GM23338 (cell line): ENCODE data around the gene RNF20. TPM values are rescaled to one million over a fixed set of nuclear protein-coding genes. Genes with fewer than 3 reads are reported as not detected.

Experiments used
- ATAC-seq: fragments of 200-7000 bp; cut with Tn5 transposase; 3 replicates; pipeline ENCODE4 v1.9.1; 2020
- DNase-seq: peaks from one replicate; pipeline ENCODE4 v3.0.0-alpha.2; 2015; ENCODE audit warnings: low spot score
- H2AFZ ChIP-seq: fragments of 200-600 bp; sonication (generic); 2 replicates; pipeline ENCODE4 v1.8.0; 2016; ENCODE audit warnings: antibody characterized with exemption, mild to moderate bottlenecking, moderate library complexity
- H3F3A ChIP-seq: fragments of 200-600 bp; sonication (generic); replicated peaks from 2 replicates; pipeline ENCODE4 v1.8.0; 2017; ENCODE audit warnings: antibody characterized with exemption, mixed run types, low read depth
- H3K27ac ChIP-seq: fragments of 200-600 bp; sonication (generic); 2 replicates; pipeline ENCODE4 v1.6.1; 2016; ENCODE audit warnings: low read depth
- H3K27me3 ChIP-seq: fragments of 200-600 bp; sonication (generic); 2 replicates; pipeline ENCODE4 v1.8.0; 2016; ENCODE audit warnings: mild to moderate bottlenecking, mixed run types, moderate library complexity; ENCODE audit not compliant: insufficient read depth
- H3K36me3 ChIP-seq: fragments of 200-600 bp; sonication (generic); 2 replicates; pipeline ENCODE4 v1.8.0; 2016; ENCODE audit warnings: mild to moderate bottlenecking; ENCODE audit not compliant: insufficient read depth
- H3K4me1 ChIP-seq: fragments of 200-600 bp; sonication (generic); 2 replicates; pipeline ENCODE4 v1.8.0; 2016; ENCODE audit warnings: mild to moderate bottlenecking, moderate library complexity; ENCODE audit not compliant: insufficient read depth
- H3K4me2 ChIP-seq: fragments of 200-600 bp; sonication (generic); 2 replicates; pipeline ENCODE4 v1.7.1; 2017; ENCODE audit warnings: mixed run types
- H3K4me3 ChIP-seq: fragments of 200-600 bp; sonication (generic); 2 replicates; pipeline ENCODE4 v1.6.1; 2016; ENCODE audit warnings: mixed run types
- H3K79me2 ChIP-seq: fragments of 200-600 bp; sonication (generic); replicated peaks from 2 replicates; pipeline ENCODE4 v1.8.0; 2017; ENCODE audit warnings: mild to moderate bottlenecking; ENCODE audit not compliant: insufficient read depth
- H3K9me2 ChIP-seq: fragments of 200-600 bp; sonication (generic); 2 replicates; pipeline ENCODE4 v1.8.0; 2017; ENCODE audit not compliant: insufficient read depth
- H4K20me1 ChIP-seq: fragments of 200-600 bp; sonication (generic); replicated peaks from 2 replicates; pipeline ENCODE4 v1.8.0; 2017; ENCODE audit warnings: mild to moderate bottlenecking; ENCODE audit not compliant: insufficient read depth
- H3K27ac Mint-ChIP-seq: 2 replicates; pipeline ENCODE4 v1.8.0; 2020; ENCODE audit warnings: inconsistent platforms, mild to moderate bottlenecking, moderate library complexity, mixed read lengths
- H3K27me3 Mint-ChIP-seq: 3 replicates; pipeline ENCODE4 v1.8.0; 2022; ENCODE audit warnings: low read depth, mild to moderate bottlenecking, moderate library complexity, mixed read lengths, inconsistent platforms; ENCODE audit not compliant: insufficient read depth, poor library complexity
- H3K36me3 Mint-ChIP-seq: 3 replicates; pipeline ENCODE4 v1.8.0; 2021; ENCODE audit warnings: low read depth, mild to moderate bottlenecking, inconsistent platforms, moderate library complexity, mixed read lengths
- H3K4me1 Mint-ChIP-seq: 3 replicates; pipeline ENCODE4 v1.8.0; 2020; ENCODE audit warnings: mild to moderate bottlenecking, inconsistent platforms, mixed read lengths
- H3K4me3 Mint-ChIP-seq: 3 replicates; pipeline ENCODE4 v1.8.0; 2021; ENCODE audit warnings: moderate library complexity, mild to moderate bottlenecking, inconsistent platforms, mixed read lengths
- H3K9me3 Mint-ChIP-seq: 3 replicates; pipeline ENCODE4 v1.8.0; 2020; ENCODE audit warnings: moderate library complexity, mild to moderate bottlenecking, inconsistent platforms, mixed read lengths
- CREB1 ChIP-seq: fragments of 250-450 bp; sonication (Bioruptor Pico); IDR thresholded peaks from 2 replicates; pipeline ENCODE4 v1.5.0; 2020; ENCODE audit warnings: low read depth, mild to moderate bottlenecking, moderate library complexity
- CTCF ChIP-seq, 2 experiments: fragments of 200-600 bp in 1 of 2; sonication (generic) in 1 of 2; conservative IDR thresholded peaks; 2 replicates each; pipeline versions ENCODE4 v1.5.1 to v1.6.1; 2016 to 2017; ENCODE audit warnings: antibody characterized with exemption in 2 of 2, low read depth in 2 of 2, mild to moderate bottlenecking in 2 of 2, moderate library complexity in 1 of 2
- ETS1 ChIP-seq: IDR thresholded peaks from 2 replicates; pipeline ENCODE4 v1.6.1; 2016; ENCODE audit warnings: antibody characterized with exemption
- EZH2 ChIP-seq: fragments of 200-600 bp; sonication (generic); IDR thresholded peaks from one replicate; pipeline ENCODE4 v1.8.0; 2017; ENCODE audit warnings: antibody characterized with exemption, mild to moderate bottlenecking, low read depth; ENCODE audit not compliant: unreplicated experiment
- EZH2phosphoT487 ChIP-seq: fragments of 200-600 bp; sonication (generic); IDR thresholded peaks from one replicate; pipeline ENCODE4 v1.8.1; 2018; ENCODE audit warnings: antibody characterized with exemption; ENCODE audit not compliant: unreplicated experiment
- JUNB ChIP-seq: IDR thresholded peaks from one replicate; pipeline ENCODE4 v1.6.1; 2016; ENCODE audit warnings: antibody characterized with exemption; ENCODE audit not compliant: unreplicated experiment
- NANOG ChIP-seq: IDR thresholded peaks from 2 replicates; pipeline ENCODE4 v1.6.1; 2016; ENCODE audit warnings: antibody characterized with exemption, borderline replicate concordance
- POLR2AphosphoS5 ChIP-seq: IDR thresholded peaks from 2 replicates; pipeline ENCODE4 v1.6.1; 2016; ENCODE audit warnings: antibody characterized with exemption, low read depth
- STAT1 ChIP-seq: IDR thresholded peaks from one replicate; pipeline ENCODE4 v1.6.1; 2016; ENCODE audit warnings: antibody characterized with exemption; ENCODE audit not compliant: unreplicated experiment
- ZNF114 ChIP-seq: fragments of 250-450 bp; sonication (Bioruptor Pico); IDR thresholded peaks from 2 replicates; pipeline ENCODE4 v1.5.0; 2020; ENCODE audit warnings: mild to moderate bottlenecking, moderate library complexity
- ZNF331 ChIP-seq: fragments of 250-450 bp; sonication (Bioruptor Pico); IDR thresholded peaks from 2 replicates; pipeline ENCODE4 v1.5.0; 2020; ENCODE audit warnings: low read depth, mild to moderate bottlenecking, moderate library complexity
- polyA plus RNA-seq: library from polyadenylated mRNA; unstranded; fragments of >200 nt; fragmentation: Nextera tagmentation; extraction: Ambion mirVana; gene quantifications from 2 replicates; pipeline ENCODE4 v1.2.1, GENCODE V29; 2016
- total RNA-seq: library from RNA; depleted of rRNA; stranded (reverse); fragments of >200 nt; shearing (Covaris generic); gene quantifications from 2 replicates; pipeline ENCODE4 v1.2.3, GENCODE V29; 2014
- TF ChIP-seq, protein P1 (sequence below): fragments of 250-450 bp; sonication (Bioruptor Pico); IDR thresholded peaks from 2 replicates; pipeline ENCODE4 v1.5.0; 2020; ENCODE audit warnings: mild to moderate bottlenecking, moderate library complexity
- TF ChIP-seq, protein P2 (sequence below): IDR thresholded peaks from one replicate; pipeline ENCODE4 v1.6.1; 2018; ENCODE audit warnings: antibody characterized with exemption; ENCODE audit not compliant: unreplicated experiment

RNF20 gene
- total and polyA plus RNA-seq, 2 experiments from 2014 or later = 33.6 to 36.2 TPM

DNA sequence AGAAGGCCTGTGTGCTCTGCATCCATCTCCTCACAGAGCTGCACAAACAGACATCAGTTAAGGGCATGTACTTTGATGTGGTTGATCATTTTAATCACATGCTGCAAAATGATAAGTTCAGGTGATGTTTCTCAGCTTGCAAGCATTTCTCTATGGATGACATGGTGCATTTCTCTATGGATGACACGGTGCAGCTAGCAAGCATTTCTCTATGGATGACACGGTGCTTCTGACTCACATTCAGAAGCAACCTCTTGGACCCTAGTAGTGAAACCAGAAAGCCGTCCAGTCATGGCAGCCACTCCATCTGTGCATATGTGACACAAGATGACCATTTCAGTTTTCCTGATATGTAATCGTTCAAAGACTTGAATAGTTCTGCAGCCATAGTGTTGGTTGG lies 24.1 kb upstream of the RNF20 start:
- no peak for DNase-seq
- Histone ChIP-seq H3F3A (no peaks in the 10 kb centered on the region), H3K4me3 (no peak overlapping the region), H3K4me2 (no peak overlapping the region), H3K27me3 (no peaks in the 10 kb centered on the region), H3K79me2 (no peaks in the 10 kb centered on the region), H2AFZ (no peak overlapping the region), H3K4me1 (peaks cover 32% of the 10 kb centered on the region), H3K9me2 (peaks cover 4% of the 10 kb centered on the region; the same call in 1 of the 2 replicates), H4K20me1 (no peaks in the 10 kb centered on the region), H3K27ac (no peak overlapping the region), H3K36me3 (no peaks in the 10 kb centered on the region)
- Mint-ChIP-seq H3K36me3 (no peaks in the 10 kb centered on the region), H3K27me3 (peaks cover 2% of the 10 kb centered on the region), H3K27ac (no peak overlapping the region), H3K9me3 (no peaks in the 10 kb centered on the region), H3K4me3 (no peak overlapping the region), H3K4me1 (peaks cover 30% of the 10 kb centered on the region)
- TF ChIP-seq ZNF331 (CRISPR knock-in tag) (no peak), NANOG (no peak), POLR2AphosphoS5 (no peak), STAT1 (no peak), CTCF (conservative IDR thresholded peaks at IDR 0.05; ENCODE audit: low read depth in 2 of 2) (no peak), CREB1 (CRISPR knock-in tag) (no peak), ETS1 (no peak), ZNF114 (CRISPR knock-in tag) (no peak), EZH2phosphoT487 (no peak), EZH2 (no peak), JUNB (no peak)
- TF ChIP-seq, protein P1, sequence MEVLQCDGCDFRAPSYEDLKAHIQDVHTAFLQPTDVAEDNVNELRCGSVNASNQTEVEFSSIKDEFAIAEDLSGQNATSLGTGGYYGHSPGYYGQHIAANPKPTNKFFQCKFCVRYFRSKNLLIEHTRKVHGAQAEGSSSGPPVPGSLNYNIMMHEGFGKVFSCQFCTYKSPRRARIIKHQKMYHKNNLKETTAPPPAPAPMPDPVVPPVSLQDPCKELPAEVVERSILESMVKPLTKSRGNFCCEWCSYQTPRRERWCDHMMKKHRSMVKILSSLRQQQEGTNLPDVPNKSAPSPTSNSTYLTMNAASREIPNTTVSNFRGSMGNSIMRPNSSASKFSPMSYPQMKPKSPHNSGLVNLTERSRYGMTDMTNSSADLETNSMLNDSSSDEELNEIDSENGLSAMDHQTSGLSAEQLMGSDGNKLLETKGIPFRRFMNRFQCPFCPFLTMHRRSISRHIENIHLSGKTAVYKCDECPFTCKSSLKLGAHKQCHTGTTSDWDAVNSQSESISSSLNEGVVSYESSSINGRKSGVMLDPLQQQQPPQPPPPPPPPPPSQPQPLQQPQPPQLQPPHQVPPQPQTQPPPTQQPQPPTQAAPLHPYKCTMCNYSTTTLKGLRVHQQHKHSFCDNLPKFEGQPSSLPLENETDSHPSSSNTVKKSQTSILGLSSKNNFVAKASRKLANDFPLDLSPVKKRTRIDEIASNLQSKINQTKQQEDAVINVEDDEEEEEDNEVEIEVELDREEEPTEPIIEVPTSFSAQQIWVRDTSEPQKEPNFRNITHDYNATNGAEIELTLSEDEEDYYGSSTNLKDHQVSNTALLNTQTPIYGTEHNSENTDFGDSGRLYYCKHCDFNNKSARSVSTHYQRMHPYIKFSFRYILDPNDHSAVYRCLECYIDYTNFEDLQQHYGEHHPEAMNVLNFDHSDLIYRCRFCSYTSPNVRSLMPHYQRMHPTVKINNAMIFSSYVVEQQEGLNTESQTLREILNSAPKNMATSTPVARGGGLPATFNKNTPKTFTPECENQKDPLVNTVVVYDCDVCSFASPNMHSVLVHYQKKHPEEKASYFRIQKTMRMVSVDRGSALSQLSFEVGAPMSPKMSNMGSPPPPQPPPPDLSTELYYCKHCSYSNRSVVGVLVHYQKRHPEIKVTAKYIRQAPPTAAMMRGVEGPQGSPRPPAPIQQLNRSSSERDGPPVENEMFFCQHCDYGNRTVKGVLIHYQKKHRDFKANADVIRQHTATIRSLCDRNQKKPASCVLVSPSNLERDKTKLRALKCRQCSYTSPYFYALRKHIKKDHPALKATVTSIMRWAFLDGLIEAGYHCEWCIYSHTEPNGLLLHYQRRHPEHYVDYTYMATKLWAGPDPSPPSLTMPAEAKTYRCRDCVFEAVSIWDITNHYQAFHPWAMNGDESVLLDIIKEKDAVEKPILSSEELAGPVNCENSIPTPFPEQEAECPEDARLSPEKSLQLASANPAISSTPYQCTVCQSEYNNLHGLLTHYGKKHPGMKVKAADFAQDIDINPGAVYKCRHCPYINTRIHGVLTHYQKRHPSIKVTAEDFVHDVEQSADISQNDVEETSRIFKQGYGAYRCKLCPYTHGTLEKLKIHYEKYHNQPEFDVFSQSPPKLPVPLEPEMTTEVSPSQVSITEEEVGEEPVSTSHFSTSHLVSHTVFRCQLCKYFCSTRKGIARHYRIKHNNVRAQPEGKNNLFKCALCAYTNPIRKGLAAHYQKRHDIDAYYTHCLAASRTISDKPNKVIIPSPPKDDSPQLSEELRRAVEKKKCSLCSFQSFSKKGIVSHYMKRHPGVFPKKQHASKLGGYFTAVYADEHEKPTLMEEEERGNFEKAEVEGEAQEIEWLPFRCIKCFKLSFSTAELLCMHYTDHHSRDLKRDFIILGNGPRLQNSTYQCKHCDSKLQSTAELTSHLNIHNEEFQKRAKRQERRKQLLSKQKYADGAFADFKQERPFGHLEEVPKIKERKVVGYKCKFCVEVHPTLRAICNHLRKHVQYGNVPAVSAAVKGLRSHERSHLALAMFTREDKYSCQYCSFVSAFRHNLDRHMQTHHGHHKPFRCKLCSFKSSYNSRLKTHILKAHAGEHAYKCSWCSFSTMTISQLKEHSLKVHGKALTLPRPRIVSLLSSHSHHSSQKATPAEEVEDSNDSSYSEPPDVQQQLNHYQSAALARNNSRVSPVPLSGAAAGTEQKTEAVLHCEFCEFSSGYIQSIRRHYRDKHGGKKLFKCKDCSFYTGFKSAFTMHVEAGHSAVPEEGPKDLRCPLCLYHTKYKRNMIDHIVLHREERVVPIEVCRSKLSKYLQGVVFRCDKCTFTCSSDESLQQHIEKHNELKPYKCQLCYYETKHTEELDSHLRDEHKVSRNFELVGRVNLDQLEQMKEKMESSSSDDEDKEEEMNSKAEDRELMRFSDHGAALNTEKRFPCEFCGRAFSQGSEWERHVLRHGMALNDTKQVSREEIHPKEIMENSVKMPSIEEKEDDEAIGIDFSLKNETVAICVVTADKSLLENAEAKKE (CRISPR knock-in tag) = no peak
- TF ChIP-seq, protein P2, sequence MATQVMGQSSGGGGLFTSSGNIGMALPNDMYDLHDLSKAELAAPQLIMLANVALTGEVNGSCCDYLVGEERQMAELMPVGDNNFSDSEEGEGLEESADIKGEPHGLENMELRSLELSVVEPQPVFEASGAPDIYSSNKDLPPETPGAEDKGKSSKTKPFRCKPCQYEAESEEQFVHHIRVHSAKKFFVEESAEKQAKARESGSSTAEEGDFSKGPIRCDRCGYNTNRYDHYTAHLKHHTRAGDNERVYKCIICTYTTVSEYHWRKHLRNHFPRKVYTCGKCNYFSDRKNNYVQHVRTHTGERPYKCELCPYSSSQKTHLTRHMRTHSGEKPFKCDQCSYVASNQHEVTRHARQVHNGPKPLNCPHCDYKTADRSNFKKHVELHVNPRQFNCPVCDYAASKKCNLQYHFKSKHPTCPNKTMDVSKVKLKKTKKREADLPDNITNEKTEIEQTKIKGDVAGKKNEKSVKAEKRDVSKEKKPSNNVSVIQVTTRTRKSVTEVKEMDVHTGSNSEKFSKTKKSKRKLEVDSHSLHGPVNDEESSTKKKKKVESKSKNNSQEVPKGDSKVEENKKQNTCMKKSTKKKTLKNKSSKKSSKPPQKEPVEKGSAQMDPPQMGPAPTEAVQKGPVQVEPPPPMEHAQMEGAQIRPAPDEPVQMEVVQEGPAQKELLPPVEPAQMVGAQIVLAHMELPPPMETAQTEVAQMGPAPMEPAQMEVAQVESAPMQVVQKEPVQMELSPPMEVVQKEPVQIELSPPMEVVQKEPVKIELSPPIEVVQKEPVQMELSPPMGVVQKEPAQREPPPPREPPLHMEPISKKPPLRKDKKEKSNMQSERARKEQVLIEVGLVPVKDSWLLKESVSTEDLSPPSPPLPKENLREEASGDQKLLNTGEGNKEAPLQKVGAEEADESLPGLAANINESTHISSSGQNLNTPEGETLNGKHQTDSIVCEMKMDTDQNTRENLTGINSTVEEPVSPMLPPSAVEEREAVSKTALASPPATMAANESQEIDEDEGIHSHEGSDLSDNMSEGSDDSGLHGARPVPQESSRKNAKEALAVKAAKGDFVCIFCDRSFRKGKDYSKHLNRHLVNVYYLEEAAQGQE = no peak
- ATAC-seq = no peak
